Measurements from ENCODE around the gene RAB11FIP3. TPM values are rescaled to one million over a fixed set of nuclear protein-coding genes. Genes with fewer than 3 reads are reported as not detected.
A peak's percentile ranks its signal among the peaks of the same experiment; 100 is the strongest.

RAB11FIP3 gene
- total RNA-seq, 1 donor from 2014 or later = 27.4 TPM

DNA sequence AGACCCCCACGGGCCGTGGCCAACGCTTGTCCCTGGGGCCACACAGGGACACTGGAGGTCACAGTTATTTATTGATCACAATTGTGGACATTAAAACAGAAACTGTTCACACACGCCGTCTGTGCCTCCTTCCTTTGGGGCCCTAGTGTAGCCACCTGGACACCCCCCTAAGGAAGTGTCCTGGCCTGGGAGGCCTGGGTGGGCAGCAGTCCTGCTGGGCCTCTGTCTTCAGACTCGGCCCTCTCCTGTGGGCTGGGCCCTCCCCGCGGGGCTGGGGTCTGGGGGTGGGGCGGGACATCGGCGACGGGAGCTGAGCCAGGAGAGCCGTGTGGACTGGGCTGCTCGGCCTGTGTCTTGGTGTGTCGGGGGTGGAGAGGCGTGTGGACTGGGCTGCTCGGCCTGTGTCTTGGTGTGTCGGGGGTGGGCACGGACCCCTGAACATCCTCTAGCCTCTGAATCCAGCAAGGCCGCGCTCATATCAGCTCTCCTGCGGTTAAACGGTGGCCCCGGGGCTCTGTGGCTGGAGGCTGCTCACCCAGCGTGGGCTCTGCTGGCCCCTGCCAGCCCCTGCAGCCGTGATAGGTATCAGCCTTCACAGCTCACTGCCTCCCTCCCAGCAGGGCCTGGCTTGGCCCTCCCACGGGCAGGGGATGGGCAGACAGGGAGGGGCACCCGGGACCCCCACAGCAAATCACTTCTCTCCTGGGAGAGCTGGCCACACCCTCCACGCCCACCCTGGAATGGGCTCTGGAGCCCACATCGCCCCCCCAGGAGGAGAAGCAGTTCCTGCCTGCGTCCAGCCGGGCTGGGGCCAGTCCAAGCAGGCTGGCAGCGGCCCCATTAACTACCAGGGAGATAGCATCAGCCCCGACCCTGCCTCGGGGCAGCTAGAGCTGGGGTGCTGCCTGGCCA lies 140.2 kb downstream of the RAB11FIP3 start:
- no peak overlapping the region for H3K27ac ChIP-seq (replicated peaks)

GRCh38 chr16:566475-567372 lies 141.3 kb downstream of the RAB11FIP3 start, which contains the start of gene NHLRC4:
TSS of gene NHLRC4 (plus strand) at chr16:567005. CDS start at chr16:568048, 1,043 bp downstream.
- intact Hi-C loops (cut with micrococcal nuclease) = no loop called here
- Histone ChIP-seq H3K27ac (replicated peaks) (peak within 1 kb of the TSS; percentile 80), H3K9me3 (replicated peaks) (no peaks in the 10 kb centered on the region), H3K4me3 (peak within 1 kb of the TSS; percentile 61), H3K36me3 (no peaks in the 10 kb centered on the region), H3K27me3 (ENCODE audit: low read depth) (peaks cover 34% of the 10 kb centered on the region), H3K4me1 (peaks cover 48% of the 10 kb centered on the region)
- TF ChIP-seq, protein P1, sequence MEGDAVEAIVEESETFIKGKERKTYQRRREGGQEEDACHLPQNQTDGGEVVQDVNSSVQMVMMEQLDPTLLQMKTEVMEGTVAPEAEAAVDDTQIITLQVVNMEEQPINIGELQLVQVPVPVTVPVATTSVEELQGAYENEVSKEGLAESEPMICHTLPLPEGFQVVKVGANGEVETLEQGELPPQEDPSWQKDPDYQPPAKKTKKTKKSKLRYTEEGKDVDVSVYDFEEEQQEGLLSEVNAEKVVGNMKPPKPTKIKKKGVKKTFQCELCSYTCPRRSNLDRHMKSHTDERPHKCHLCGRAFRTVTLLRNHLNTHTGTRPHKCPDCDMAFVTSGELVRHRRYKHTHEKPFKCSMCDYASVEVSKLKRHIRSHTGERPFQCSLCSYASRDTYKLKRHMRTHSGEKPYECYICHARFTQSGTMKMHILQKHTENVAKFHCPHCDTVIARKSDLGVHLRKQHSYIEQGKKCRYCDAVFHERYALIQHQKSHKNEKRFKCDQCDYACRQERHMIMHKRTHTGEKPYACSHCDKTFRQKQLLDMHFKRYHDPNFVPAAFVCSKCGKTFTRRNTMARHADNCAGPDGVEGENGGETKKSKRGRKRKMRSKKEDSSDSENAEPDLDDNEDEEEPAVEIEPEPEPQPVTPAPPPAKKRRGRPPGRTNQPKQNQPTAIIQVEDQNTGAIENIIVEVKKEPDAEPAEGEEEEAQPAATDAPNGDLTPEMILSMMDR (IDR thresholded peaks at IDR 0.05; ENCODE audit: borderline replicate concordance) = peak; percentile 11
- DNase-seq = peak; percentile 83

More for the DNA sequence above, 140.2 kb downstream of the RAB11FIP3 start:
- intact Hi-C loops (cut with micrococcal nuclease) = no loop called here
- Histone ChIP-seq H3K4me1 (peaks cover 46% of the 10 kb centered on the region), H3K9me3 (replicated peaks) (no peaks in the 10 kb centered on the region), H3K27me3 (ENCODE audit: low read depth) (peaks cover 44% of the 10 kb centered on the region), H3K4me3 (peak overlapping the region; percentile 61), H3K36me3 (no peaks in the 10 kb centered on the region)
- DNase-seq = no peak
- TF ChIP-seq, protein P1 (IDR thresholded peaks at IDR 0.05; ENCODE audit: borderline replicate concordance) = no peak

GRCh38 chr16:567373-568256 lies 142.2 kb downstream of the RAB11FIP3 start:
- H3K36me3 ChIP-seq = no peaks in the 10 kb centered on the region
- intact Hi-C loops (cut with micrococcal nuclease) = no loop called here
- peaks cover 48% of the 10 kb centered on the region for H3K4me1 ChIP-seq
- no peak for DNase-seq
- no peaks in the 10 kb centered on the region for H3K9me3 ChIP-seq (replicated peaks)
- peaks cover 25% of the 10 kb centered on the region for H3K27me3 ChIP-seq (ENCODE audit: low read depth)
- TF ChIP-seq, protein P1 (IDR thresholded peaks at IDR 0.05; ENCODE audit: borderline replicate concordance) = no peak
- peak overlapping the region; percentile 61 for H3K4me3 ChIP-seq
- peak overlapping the region; percentile 80 for H3K27ac ChIP-seq (replicated peaks)

DNA sequence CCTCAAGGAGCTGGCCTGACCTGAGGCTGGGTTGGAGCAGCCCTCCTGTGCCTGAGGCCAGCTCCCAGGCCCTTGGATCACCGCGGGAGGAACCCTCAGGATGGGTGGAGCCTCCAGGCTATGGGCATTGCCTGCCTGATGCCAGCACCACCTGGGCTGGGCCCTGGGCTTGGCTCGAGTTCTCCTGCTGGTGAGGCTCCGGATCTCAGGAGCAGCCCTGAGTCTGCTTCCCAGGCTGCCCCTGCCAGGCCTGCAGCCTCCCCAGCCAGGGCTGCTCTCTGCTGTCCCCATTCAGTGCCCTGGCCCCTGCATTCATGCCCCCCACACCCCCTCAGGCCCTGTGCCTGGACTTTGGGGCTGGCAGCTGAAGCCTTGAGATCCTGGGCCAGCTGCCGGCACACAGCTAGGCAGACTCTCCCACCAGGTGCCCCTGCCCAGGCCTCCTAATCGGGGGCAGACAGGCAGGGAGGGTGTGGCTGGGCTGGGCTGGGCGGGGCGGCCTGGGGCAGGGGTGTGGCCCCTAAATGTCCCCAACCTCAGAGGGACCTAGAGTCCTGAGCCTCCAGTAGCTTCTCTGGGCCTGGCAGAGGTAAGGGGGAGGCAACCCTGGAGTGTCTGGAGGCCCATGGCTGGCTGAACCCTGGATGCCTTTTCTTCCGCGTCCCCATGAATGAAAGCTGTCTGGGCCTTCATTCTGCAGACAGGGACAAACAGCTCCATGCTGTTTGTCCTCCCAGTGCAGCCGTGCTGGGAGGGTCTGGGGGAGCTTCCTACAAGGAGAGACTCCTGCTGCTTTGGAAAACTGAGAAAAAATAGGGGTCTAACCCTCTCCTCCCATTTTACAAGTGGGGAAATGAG lies 143.2 kb downstream of the RAB11FIP3 start:
- peak overlapping the region; percentile 89 for H3K27ac ChIP-seq (replicated peaks)
- no peak for DNase-seq
- peaks cover 15% of the 10 kb centered on the region for H3K27me3 ChIP-seq (ENCODE audit: low read depth)
- intact Hi-C loops (cut with micrococcal nuclease) = no loop called here
- peak overlapping the region; percentile 80 for H3K4me3 ChIP-seq
- H3K4me1 ChIP-seq = peaks cover 48% of the 10 kb centered on the region
- no peaks in the 10 kb centered on the region for H3K36me3 ChIP-seq
- TF ChIP-seq, protein P1 (IDR thresholded peaks at IDR 0.05; ENCODE audit: borderline replicate concordance) = no peak
- H3K9me3 ChIP-seq (replicated peaks) = no peaks in the 10 kb centered on the region
